Measurements from ENCODE around the gene POLE.
A peak's percentile ranks its signal among the peaks of the same experiment; 100 is the strongest.

POLE gene

GRCh38 chr12:132633398-132633797 lies 53.7 kb downstream of the POLE start:
- no peak overlapping the region for H3K4me3 ChIP-seq (ENCODE audit: low read depth, low read length)

DNA sequence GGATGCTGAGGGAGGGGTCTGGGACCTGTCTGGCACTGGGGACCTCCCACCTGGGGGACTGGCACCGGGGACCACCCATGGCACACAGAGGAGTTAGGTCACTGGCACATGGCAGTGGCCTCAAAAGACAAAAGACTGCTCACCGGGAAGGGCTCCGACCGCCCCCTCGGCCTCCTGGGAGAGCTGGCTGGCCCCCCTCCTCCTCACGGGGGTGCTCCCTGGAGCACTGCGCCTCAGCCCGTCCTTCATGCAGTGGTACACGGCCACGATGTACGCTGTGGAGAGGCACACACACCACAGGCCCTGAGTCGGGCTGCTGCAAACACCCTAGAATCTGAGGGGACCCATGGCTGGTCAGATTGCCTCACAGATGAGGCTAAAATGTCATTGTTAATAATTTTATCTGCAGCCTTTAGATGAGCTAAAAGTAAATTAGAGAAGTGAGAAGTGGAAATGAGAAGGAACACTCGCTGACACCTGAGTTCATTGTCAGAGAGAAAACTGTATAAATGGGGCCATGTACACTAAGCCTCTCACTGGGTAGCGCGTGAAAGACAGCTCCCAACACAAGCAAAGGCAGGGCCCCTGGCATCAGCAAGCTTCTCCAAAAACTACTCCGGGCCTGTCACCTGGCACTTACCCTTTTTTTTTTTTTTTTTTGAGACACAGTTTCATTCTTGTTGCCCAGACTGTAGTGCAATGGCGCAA lies 54.5 kb downstream of the POLE start:
- H3K4me3 ChIP-seq (ENCODE audit: low read depth, low read length): no peak overlapping the region

GRCh38 chr12:132631666-132632065 lies 55.5 kb downstream of the POLE start:
- no peak overlapping the region for H3K4me3 ChIP-seq (ENCODE audit: low read depth, low read length)

- H3K4me3 ChIP-seq (ENCODE audit: low read depth, low read length): no peak overlapping the region
Measured at GRCh38 chr12:132630672-132631071, 56.5 kb downstream of the POLE start.

DNA sequence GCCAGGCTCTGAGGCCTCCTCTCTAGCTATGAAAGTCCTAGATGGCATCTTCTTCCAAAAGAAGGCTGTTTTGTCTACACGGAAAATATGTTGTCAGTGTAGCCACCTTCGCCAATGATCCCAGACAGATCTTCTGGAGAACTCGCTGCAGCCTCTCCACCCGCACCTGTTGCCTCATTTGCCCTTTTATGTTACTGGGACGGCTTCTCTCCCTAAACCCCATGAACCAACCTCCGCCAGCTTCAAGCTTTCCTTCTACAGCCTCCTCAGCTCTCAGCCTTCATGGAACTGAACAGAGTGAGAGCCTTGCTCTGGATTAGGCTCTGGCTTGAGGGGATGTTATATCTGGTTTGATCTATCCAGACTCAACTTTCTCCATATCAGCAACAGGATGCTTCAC lies 57.8 kb downstream of the POLE start:
- no peak overlapping the region for H3K4me3 ChIP-seq (ENCODE audit: low read depth, low read length)

DNA sequence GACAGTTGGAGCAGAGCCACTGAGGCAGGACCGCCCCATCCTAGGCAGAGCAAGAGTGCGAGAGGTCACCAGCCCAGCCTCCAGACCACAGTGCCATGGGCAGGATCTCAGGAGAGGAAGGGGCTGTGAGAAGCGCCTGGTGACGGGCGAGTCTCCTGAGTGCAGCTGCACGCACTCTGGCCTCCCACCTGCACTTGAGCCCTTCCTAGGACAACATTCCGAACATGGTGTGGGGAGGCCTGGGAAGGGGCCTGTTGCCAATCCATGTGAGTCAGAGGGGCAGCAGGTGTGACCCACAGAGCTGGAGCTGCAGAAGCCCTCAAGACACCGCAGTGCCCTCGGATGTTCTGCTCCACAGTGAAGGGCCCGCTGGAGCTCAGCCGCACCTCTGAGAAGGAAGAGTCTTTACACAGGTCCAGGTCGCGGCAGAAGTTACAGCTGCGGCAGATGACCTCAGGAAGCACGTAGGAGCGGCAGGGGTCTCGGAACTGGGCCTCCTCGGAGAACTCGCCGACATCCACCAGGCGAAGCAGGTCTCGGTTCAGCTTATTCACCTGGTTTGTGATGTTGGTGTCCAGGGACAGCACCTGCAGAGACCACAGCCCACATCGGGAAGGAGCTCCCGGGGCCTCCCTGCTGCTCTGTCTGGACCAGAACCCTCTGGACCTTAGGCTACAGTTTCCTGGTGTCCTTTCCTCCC lies 61.3 kb downstream of the POLE start:
- H3K4me3 ChIP-seq (ENCODE audit: low read depth, low read length): no peak overlapping the region

GRCh38 chr12:132624910-132625630 lies 62.1 kb downstream of the POLE start:
- no peak overlapping the region for H3K4me3 ChIP-seq (ENCODE audit: low read depth, low read length)

GRCh38 chr12:132624186-132624855 lies 62.8 kb downstream of the POLE start:
- no peak overlapping the region for H3K4me3 ChIP-seq (ENCODE audit: low read depth, low read length)

DNA sequence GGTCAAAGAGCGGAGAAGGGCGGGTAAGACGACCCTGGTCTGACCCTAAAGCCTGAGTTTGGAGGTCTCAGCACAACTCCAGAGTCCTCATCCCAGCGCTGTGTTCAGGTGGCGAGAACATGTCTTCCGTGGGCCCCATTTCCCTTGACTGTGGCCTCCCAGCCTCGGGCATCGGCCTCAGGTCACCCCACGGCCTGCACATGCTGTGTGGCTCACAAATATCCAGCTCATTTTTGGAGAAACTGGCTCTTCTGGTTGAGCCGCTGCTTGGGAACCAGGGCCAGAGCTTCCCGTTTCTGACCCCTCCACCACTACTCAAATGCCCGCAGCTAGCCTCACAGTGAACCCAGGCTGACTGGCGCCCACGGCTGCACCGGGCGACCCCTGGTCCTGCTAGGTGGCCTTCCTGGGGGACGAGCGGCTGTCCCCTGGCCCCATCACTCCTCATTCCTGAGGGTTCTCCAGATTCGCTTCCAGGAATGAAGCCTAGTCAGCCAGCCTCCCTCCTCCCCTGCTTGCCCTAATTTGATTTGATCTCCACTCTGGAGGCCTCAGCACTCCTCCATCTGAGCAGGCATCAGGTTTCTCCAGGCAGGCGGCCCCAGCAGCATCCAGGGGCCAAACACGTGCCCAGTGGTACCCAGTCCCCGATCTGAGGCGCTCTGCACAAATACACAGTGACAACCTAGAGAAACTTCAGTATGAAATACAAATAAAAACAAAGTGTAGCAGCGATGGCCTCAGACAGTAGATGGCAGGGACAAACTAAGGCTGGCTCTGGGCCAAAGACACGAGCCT lies 63.9 kb downstream of the POLE start:
- H3K4me3 ChIP-seq (ENCODE audit: low read depth, low read length): no peak overlapping the region

DNA sequence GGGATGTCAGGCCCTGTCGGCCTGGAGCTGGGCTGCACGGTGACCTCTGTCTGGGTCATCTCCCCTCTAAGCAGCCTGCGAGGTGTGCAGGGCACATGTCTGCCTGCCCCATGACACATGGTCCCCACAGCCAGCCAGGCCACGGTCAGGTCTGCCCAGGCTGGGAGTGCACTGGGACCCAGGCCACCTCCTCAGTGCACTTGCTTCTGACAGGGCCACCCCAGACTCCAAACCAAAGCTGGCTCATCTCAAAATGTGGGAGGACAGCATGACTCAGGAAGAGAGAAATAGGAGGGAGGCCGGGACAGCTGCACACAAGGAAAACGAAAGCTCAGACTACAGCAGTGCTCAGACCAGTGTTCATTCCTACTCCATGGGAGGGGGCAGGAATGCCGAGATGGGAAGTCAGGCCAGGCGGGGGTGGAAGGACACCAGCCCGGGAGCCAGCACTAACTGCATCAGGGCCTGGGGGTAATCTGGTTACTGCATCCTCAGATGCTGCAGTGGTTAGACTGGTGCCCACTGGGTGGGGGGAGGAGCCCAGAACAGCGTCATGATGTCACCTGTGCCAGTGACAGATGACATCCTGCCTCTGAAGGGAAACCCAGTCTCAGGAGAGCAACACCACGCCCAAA lies 64.6 kb downstream of the POLE start:
- no peak overlapping the region for H3K4me3 ChIP-seq (ENCODE audit: low read depth, low read length)

DNA sequence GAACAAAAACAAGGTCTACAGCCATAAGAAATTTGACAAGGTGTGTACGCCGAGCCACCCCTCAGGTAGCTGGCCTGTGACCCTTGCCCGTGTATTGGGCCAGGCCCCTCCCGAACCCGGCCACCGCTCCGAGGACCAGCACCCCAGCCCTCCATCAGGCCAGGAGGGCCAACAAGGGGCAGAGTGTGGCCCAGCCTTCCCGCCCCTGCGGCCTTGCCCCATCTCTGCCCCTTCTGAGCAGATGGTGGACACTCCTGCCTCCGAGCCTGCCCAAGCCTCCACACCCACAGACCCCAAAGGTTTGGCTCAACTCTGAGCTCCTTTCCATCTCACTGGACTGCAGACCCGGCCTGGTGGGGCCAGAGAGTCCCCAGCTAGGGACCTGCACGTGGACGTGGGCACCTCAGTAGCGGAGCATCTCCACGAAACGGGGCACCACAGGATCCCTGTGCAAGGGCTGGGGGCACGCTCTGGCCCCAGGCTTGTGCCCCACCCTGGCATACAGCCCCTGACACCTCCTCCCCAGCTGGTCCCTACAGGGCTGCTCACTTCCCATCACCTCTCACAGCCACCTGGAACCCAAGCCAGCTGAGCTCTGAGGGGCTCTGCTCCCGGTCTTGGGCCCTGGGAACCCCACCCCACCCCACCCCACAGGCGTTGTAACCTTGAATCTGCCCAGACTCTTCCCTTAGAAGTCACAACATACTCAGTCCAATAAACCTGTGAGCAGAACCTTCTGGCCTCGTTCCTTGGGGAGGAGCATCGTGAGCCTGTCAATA lies 65.3 kb downstream of the POLE start:
- H3K4me3 ChIP-seq (ENCODE audit: low read depth, low read length): no peak overlapping the region

- no peak overlapping the region for H3K4me3 ChIP-seq (ENCODE audit: low read depth, low read length)
Measured at GRCh38 chr12:132620899-132621656, 66.1 kb downstream of the POLE start.

DNA sequence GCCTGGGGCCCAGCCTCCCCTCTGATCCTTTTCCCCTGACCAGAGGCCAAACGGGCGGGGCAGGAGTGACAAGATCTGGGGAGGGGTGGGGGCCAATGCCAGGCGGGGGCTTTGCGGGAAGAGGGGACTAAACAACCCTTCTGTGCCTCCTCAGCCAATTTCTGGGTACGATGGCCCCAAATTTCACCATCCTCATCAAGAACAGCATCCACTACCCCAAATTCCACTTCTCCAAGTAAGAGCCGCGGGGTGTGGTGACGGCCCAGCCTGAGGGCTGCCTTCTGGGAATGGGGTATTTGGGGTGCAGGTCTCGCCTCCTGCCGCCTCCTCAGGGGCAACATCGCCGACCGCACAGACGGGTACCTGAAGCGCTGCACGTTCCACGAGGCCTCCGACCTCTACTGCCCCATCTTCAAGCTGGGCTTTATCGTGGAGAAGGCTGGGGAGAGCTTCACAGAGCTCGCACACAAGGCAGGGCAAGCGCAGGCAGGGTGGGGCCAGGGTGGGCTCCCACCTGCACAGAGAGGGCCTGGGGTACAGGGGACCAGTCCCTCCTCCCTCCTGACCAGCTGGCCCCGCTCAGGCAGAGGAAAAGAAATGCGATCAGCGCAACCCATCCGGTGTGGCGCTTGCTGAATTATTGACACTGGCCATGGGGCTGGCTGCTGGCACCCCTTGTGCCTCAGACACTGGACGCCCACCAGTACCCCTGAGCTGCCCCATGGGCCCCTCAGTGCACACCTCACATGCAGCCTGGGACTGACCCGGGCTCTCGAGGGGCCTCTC lies 66.8 kb downstream of the POLE start:
- no peak overlapping the region for H3K4me3 ChIP-seq (ENCODE audit: low read depth, low read length)

GRCh38 chr12:132619386-132620112 lies 67.6 kb downstream of the POLE start:
- H3K4me3 ChIP-seq (ENCODE audit: low read depth, low read length): no peak overlapping the region

- H3K4me3 ChIP-seq (ENCODE audit: low read depth, low read length): no peak overlapping the region
Measured at GRCh38 chr12:132619071-132619385, 68.1 kb downstream of the POLE start.

GRCh38 chr12:132618683-132619043 lies 68.5 kb downstream of the POLE start, which contains the start of gene P2RX2:
Gene P2RX2 (plus strand): TSS chr12:132618776. CDS start chr12:132618817, 41 bp downstream.
- peak within 1 kb of the TSS; percentile 43 for H3K4me3 ChIP-seq (ENCODE audit: low read depth, low read length)

Data from iPS-11a (cell line).